Panc1 (cell line): Measurements from ENCODE around the gene BCAS3.

Experiments used
- TF ChIP-seq, protein P1 (sequence below): fragments of 450-650 bp; IDR thresholded peaks from 2 replicates; pipeline ENCODE4 v1.5.1; 2017; ENCODE audit warnings: mild to moderate bottlenecking
- TF ChIP-seq, protein P2 (sequence below), 2 experiments: IDR thresholded peaks; 2 replicates each; pipeline ENCODE4 v1.6.1; 2011 to 2012; ENCODE audit warnings: low read depth in 2 of 2, control low read depth in 1 of 2, low read length in 1 of 2, mild to moderate bottlenecking in 1 of 2, moderate library complexity in 1 of 2; ENCODE audit not compliant: insufficient read depth in 1 of 2

DNA sequence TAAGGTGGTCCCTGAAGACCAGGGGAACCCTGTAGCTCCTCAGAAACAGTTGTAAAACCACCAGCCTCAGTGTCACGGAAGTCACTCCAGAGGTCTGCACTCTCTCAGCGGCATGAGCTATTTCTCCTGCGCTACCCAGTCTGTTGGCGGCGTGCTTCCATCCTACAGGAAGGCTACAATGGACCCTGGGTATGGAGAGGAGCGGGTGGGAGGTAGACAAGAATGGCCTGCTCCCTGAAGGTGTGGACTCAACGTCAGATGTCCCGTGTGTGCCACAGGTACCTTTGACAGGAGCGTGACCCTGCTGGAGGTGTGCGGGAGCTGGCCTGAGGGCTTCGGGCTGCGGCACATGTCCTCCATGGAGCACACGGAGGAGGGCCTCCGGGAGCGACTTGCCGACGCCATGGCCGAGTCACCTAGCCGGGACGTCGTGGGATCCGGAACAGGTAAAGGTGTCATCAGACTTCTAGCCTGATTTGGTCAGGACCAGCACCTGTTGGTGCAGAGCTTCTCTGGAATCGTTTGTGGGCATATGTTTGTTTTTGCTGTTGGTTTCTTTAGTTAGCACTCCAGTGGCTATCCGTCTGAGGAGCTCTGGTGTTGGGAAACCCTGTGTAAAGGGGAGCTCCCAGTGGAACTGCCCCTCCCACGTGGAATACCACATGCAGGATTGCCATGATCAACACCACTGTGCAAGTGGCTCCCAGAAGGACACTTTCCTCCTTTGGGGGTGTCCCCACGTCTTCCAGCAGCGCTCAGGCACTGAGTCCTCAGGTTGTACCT is 690.6 kb downstream of the BCAS3 start:
- TF ChIP-seq, protein P1, sequence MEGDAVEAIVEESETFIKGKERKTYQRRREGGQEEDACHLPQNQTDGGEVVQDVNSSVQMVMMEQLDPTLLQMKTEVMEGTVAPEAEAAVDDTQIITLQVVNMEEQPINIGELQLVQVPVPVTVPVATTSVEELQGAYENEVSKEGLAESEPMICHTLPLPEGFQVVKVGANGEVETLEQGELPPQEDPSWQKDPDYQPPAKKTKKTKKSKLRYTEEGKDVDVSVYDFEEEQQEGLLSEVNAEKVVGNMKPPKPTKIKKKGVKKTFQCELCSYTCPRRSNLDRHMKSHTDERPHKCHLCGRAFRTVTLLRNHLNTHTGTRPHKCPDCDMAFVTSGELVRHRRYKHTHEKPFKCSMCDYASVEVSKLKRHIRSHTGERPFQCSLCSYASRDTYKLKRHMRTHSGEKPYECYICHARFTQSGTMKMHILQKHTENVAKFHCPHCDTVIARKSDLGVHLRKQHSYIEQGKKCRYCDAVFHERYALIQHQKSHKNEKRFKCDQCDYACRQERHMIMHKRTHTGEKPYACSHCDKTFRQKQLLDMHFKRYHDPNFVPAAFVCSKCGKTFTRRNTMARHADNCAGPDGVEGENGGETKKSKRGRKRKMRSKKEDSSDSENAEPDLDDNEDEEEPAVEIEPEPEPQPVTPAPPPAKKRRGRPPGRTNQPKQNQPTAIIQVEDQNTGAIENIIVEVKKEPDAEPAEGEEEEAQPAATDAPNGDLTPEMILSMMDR, result no peak
- TF ChIP-seq, protein P2, sequence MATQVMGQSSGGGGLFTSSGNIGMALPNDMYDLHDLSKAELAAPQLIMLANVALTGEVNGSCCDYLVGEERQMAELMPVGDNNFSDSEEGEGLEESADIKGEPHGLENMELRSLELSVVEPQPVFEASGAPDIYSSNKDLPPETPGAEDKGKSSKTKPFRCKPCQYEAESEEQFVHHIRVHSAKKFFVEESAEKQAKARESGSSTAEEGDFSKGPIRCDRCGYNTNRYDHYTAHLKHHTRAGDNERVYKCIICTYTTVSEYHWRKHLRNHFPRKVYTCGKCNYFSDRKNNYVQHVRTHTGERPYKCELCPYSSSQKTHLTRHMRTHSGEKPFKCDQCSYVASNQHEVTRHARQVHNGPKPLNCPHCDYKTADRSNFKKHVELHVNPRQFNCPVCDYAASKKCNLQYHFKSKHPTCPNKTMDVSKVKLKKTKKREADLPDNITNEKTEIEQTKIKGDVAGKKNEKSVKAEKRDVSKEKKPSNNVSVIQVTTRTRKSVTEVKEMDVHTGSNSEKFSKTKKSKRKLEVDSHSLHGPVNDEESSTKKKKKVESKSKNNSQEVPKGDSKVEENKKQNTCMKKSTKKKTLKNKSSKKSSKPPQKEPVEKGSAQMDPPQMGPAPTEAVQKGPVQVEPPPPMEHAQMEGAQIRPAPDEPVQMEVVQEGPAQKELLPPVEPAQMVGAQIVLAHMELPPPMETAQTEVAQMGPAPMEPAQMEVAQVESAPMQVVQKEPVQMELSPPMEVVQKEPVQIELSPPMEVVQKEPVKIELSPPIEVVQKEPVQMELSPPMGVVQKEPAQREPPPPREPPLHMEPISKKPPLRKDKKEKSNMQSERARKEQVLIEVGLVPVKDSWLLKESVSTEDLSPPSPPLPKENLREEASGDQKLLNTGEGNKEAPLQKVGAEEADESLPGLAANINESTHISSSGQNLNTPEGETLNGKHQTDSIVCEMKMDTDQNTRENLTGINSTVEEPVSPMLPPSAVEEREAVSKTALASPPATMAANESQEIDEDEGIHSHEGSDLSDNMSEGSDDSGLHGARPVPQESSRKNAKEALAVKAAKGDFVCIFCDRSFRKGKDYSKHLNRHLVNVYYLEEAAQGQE (IDR thresholded peaks at IDR 0.05; ENCODE audit: insufficient read depth in 1 of 2, low read depth in 2 of 2, low read length in 1 of 2), result no peak
